Measurements from ENCODE around the gene REV1. TPM values are rescaled to one million over a fixed set of nuclear protein-coding genes. Genes with fewer than 3 reads are reported as not detected.

REV1 gene
- polyA plus RNA-seq, 4 donors: 49.6 to 60.4 (median 54.8) TPM

DNA sequence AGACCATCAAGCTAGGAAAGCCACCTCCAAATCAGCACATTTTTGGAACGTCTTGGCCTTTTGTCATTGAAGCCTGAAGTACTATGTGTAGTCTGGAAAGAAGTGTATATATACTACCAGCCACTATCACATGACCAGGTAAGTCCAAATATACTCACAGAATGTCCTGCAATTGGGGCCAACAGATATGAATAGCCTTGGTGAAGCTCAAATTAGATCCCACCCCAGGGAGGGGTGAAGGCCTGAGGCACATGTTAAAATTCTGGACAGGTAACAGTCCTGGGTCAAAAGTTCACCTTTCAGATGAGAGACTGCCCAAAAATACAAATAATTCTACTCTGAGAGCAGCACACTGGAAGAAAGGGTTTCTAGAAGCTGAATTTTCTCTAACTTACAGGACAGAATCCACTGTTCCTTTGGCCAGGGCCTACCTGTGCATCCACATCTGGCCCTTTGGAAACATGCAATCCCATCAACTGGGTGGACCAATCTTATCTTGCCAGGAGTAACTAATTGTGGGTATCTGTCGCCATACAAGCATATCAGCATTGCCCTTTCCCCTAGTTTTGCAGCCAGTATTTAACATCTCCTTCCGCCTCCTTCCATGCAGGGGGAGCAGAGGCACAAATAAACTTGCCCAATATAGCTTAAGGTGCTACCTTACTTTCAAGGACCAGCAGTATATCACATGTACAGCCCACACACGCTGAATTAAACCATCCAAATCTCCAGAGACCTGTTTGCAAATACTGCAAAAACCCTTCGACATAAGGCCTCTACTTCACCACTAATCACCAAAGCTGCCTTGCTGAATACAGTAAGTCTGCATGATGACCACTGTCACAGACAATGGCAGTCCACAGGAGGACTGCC is 84.8 kb downstream of the REV1 start:
- DNase-seq (ENCODE audit: low read depth in 4 of 4, low spot score in 3 of 4): no peak

DNA sequence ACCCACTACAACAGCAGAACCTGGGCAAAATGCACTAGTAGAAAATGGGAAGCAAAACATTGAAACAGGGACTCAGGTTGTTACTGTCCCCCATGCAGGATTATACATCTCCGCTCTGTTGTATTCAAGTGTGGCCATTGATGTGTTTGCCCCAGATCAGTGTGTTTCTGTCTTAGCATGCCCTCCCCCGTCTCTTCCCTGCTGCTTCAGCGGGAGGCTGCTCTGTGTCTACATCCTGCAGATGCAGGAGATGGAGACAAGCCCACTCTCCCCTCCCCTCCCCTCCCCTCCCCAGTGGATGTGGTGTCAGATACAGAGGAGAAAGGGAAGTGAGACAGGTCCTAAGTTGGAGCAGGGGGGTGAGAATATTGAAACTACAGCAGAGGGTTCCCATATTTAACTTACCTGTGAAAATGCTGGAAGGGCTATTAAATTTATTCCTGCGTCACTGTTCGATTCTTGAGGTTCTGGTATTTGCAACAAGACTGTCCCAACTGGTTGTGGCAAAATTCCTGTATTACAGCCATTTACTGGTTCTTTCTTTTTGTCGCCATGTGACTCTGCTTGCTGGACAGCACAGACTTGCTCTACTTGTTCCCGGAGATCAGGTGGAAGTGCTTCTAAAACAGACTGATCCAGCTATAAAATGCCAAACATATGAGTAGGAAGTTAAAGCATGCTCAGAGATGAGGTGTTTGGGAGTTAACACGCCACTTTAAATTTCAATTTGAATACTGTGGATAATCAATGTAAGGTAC is 85.6 kb downstream of the REV1 start:
- no peak for DNase-seq (ENCODE audit: low read depth in 4 of 4, low spot score in 3 of 4)

DNA sequence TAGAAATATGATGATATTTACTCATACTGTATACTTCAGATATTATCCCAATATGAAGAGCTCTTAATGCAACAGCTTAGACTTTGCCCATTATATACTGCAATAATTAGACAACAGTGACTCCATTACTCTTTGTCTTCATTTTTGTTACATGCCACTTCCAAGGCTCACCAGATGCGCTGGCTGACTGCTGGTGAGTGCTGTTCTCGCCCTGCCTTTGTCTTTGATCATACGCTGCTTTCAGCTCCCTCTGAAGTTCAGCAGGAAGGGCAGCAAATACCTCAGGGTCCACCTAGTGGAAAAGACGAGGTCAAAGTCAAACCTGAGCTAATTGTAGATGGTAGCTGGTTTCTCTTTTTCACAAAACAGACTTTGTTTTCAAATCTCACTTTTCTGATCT is 86.3 kb downstream of the REV1 start:
- peak in 2 of 4 donors; percentile 12 to 20 for DNase-seq (ENCODE audit: low read depth in 4 of 4, low spot score in 3 of 4)

DNA sequence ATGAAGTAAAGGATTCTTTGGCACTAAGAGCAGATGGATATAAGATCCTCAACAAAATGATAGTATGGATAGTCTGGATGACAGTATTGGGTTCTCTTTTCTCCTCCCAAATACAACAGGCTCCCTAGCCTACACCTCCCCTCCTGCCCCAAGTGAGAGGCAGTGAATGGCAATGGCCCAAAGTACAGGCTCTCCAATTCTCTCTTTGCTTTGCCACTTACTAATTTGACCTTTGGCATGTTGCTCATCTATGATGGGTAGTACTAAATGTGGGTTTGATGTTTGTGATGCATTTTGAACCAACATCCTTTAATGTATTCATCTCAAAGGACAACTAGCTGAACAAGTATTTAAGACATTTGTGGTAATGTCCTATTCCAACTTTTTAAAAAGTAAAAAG is 86.7 kb downstream of the REV1 start:
- no peak for DNase-seq (ENCODE audit: low read depth in 4 of 4, low spot score in 3 of 4)

DNA sequence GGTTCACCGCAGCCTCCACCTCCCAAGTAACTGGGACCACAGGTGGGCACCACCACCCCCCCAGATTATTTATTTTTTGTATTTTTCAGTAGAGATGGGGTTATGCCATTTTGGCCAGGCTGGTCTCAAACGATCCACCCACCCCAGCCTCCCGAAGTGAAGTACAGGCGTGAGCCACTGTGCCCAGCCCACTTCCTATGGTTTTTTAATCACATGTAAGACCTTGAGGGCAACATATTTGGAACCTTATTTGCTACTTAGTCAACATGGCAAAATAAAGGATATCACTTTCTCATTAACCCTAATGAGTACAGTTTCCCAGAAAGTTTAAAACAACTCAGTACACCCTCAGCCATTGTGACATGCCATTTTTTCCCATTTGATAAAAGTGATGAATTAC is 88.0 kb downstream of the REV1 start:
- DNase-seq (ENCODE audit: low read depth in 4 of 4, low spot score in 3 of 4): no peak

DNA sequence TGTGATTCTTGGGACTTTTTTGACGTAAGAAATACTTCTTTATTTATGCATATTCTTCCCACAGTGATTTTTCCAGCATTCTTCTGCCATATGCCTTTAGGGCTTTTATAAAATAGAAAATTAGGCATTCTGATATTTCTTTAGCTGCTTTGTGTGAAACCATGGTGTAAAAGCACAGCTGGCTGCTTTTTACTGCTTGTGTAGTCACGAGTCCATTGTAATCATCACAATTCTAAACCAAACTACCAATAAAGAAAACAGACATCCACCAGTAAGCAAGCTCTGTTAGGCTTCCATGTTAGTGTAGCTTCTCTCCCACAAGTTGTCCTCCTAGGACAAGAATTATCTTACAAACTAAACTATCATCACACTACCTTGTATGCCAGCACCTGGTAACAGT is 90.0 kb downstream of the REV1 start:
- no peak for DNase-seq (ENCODE audit: low read depth in 4 of 4, low spot score in 3 of 4)

DNA sequence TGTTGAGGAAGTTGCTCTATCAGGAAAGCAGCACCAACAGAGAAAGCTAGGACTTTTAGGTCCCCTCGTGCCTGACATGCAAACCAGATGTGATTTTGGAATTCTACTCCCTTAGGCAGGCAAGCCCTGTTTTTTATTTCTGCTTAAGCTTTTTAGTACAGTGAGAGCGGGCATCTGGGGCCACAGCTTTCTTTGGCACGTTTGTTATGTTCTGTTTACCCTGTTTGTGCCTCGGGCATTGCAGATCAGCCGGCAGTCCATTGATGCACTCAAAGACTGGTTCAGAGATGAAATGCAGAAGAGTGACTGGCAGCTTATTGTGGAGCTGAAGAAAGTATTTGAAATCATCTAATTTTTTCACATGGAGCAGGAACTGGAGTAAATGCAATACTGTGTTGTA is 90.8 kb downstream of the REV1 start:
- no peak for DNase-seq (ENCODE audit: low read depth in 4 of 4, low spot score in 3 of 4)

DNA sequence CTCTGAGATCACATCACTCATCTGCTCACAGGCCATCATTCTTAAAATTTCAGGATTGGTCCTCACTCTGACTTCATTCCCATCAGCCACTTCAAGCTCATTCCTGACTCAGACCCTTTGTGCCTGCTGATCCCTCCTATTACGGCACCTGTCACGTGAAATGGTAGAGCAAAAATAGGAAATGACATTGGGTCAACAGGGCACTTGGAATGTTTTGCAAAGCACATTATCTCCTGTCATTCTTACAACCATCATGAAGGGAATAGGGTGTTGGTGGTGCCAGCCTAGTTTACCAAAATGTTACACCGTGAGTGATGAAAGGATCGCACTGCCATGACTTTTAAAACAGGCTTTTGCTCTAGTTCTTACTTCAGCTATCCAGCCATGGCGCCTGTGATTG is 91.5 kb downstream of the REV1 start:
- no peak for DNase-seq (ENCODE audit: low read depth in 4 of 4, low spot score in 3 of 4)

DNA sequence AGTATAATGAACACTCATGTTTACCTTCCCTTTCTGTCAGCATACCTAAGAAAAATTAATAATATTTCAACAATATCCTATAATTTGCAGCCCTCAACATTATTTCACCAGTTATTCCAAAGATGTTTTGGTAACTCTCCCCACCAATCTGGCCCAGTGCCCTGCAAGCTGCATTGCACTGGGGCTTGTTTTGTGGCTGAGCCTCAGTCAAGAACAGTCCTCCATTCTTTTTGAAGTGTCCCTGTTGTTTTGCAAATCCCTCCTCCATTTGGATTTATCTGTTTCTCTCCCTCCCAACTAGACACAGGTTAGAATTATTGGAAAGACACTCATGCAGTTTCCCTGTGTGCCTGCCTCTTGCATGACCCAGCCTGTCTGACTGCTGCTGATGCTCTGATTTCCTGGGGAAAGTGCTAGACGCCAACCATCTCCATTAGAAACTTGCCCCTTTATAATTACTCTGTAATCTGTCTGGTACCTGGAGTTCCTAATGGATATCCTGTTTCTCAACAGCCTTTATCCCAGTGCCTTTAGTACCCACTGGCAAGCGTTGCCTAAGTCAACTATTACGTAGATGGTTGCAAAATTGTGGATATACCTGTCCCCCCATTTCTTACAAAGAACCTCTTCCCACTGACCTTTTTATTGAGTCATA is 92.4 kb downstream of the REV1 start:
- no peak for DNase-seq (ENCODE audit: low read depth in 4 of 4, low spot score in 3 of 4)

DNA sequence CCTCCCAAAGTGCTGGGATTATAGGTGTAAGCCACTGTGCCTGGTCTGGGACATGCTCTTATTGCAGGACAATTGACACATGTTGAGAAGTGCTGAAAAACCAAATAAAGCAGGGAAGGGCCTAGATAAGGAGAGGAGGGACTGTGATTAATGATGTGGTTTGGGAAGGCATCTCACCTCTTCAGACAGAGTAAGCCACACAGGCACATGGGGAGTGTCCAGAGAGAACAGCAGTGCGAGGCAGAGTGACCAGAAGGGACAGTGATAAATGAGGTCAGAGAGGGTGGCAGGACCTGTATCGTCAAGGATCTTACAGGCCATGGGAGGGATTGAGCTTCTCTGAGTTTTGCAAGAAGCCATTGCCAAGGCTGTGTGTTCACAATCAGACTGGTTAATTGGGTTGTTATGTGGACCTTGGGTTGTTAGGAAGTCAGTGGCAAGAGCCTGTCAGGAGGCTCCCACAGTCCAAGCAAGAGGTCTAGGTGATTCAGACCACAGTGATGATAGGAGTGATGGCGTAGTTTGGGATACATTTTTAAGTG is 94.2 kb downstream of the REV1 start:
- DNase-seq (ENCODE audit: low read depth in 4 of 4, low spot score in 3 of 4): no peak

DNA sequence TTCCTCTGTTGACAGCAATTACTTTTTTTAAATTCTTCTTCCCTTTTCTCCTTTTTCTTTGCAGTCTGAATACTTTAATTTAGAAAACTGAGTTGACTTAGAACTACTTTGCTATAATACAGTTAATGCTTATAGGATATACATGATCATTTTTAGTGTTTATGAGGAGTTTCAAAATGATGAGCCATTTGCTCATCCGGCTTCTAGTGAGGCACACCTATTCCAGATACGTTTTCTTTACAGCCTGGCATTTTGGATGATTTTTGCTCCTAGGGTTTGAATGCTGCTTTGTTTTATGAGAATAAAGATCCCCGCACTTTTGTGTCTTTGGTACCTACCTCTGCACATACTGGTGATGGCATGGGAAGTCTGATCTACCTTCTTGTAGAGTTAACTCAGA is 99.9 kb downstream of the REV1 start:
- DNase-seq (ENCODE audit: low read depth in 4 of 4, low spot score in 3 of 4): no peak

DNA sequence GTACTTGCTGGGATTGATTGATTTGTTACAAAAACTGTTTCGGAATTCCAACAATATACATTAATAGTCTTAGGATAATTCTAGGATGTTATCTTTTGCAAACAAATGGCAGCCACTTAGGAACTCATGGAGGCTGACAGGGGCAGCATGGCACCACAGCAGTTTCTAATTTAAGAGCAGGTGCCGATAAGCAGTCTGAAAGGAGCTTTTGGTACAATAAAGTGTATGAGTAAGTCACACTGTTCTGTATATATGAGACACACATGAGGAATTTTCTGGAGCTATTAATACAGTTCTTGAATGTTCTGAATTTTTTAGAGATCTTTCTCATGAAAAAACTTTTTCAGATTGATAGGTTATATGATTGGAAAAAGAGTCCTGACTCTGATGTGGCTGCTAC is 100.4 kb downstream of the REV1 start:
- DNase-seq (ENCODE audit: low read depth in 4 of 4, low spot score in 3 of 4): no peak

DNA sequence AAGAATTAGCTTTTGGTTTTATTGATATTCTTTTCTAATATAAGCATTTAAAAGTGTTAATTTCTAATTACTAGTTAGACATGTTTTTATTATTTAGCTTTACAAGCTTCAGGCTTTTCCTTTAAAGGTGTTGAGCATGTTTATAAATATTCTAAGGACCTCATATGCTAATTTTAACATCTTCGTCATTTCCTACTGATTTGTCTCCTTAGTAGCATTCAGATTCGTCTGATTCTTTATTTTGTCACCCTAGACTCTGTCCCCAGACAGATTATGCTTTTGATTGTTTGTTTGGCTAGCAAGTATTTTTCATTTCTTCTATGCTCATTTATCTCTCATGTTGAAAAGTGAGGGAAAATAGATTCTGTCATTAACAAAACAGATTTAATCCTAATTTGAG is 100.9 kb downstream of the REV1 start:
- no peak for DNase-seq (ENCODE audit: low read depth in 4 of 4, low spot score in 3 of 4)

DNA sequence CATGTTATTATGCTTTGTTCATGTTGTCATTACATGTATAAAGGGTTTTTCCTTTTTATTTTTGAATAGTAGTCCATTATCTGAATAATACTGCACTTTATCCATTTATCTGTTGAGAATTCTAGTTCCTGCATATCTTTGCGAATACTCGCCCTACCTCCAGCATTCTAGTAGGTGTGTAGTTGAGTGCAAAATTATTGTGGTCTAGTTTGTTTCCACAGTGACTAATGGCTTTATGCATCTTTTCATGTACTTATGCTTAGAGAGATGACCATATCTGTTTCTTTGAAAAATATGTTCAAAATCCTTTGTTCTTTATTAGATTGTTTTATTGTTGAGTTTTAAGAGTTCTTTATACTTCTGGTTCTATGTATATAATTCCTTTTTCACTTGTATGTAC is 103.8 kb downstream of the REV1 start:
- DNase-seq (ENCODE audit: low read depth in 4 of 4, low spot score in 3 of 4): no peak

DNA sequence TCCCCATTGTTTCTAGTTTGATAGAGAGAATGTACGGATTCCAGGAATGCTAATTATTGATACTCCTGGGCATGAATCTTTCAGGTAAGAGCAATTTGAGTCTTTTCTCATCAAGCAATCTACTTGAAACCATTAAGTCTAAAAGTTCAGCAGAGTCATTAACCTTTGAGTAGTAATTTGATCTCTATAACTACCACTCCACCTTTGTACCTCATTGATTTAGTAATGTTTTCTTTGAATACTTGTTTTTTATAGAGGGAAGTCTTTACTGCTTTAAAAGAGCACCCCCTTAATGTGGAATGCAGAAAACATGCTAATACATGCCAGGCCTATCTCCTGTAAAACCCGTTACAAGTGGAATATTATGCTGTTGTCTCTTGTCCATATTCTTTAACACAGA is 107.7 kb downstream of the REV1 start:
- no peak for DNase-seq (ENCODE audit: low read depth in 4 of 4, low spot score in 3 of 4)

DNA sequence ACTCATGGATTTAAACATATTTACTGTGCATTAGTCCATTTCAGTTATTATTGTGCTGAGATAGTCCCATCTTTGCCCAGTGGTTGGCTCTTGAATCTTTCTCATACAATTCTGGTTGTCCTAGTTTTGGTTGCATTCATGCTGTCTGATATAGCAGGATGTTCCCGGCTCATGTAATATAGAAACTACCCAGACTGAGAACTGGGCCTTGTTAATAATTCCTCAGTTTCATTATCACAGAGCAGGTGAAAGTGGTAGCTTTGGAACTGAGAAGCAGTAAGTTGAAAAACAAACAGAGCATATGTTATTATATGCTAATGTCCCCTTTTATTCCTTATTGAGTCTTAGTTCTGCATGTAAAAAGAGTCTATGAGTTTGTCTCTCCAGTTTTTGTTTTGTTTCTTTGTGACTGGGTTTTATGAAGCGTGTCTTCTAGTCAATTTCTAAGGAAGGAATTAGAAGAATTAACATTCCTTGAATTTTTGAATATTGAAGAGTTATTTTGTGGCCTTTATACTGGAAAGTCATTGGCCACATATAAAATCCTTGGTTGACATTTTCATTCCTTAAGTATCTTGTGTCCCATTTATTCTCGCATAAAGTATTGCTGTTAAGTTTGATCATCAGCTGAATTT is 109.3 kb downstream of the REV1 start:
- no peak for DNase-seq (ENCODE audit: low read depth in 4 of 4, low spot score in 3 of 4)

DNA sequence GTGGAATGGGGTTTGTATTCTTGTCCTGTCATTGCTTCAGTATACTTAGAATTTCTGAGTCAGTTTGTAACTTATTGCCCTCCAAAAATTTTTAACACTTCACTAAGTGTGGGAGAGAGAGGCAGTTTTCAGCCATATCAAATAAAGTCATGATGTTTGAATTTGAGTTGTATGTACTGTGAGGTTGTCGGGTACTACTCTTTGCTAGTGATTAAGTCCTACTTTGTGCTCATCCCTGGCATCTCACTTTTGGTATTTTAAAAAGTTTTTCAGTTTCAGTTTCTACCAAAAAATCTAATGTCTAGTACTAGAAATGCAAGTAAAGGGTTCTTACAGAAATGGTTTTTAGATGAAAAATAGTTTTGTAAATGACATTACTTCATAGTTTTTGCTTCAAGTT is 111.9 kb downstream of the REV1 start:
- no peak for DNase-seq (ENCODE audit: low read depth in 4 of 4, low spot score in 3 of 4)

DNA sequence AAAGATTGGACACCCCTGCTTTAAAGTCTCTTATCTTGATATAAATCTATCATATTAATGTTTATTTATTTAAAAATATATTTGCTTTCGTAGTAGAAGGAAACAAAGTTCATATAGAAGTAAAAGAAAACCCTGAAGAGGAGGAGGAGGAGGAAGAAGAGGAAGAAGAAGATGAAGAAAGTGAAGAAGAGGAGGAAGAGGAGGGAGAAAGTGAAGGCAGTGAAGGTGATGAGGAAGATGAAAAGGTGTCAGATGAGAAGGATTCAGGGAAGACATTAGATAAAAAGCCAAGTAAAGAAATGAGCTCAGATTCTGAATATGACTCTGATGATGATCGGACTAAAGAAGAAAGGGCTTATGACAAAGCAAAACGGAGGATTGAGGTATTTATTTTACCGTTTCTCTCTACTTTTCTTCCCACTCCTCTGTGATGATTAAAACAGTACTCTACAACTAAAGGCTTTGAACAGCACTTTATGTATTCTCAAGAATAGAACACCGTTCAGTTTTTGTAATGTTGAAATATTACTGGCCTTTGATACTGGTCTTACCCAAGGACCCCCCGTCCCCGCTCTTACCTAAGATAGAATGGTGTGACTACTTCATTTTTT is 113.5 kb downstream of the REV1 start:
- no peak for DNase-seq (ENCODE audit: low read depth in 4 of 4, low spot score in 3 of 4)

DNA sequence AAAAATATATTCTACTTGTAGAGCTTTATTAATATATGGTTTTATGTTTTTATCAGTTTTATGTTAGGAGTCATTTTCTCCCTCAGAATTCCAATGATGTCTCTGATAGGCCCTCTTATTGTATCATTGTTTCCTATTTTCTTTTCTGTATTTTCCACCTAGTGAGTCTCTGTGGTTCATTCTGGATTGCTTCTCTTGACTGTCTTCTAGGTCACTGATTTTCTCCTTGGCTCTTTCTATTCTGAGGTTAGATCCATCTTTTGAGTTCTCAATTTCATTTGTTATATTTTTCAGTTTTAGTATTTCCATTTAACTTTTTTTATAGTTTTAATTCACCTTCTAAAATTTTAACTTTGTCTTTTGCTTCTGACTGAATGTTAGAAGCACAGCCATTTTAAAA is 115.1 kb downstream of the REV1 start:
- DNase-seq (ENCODE audit: low read depth in 4 of 4, low spot score in 3 of 4): no peak

DNA sequence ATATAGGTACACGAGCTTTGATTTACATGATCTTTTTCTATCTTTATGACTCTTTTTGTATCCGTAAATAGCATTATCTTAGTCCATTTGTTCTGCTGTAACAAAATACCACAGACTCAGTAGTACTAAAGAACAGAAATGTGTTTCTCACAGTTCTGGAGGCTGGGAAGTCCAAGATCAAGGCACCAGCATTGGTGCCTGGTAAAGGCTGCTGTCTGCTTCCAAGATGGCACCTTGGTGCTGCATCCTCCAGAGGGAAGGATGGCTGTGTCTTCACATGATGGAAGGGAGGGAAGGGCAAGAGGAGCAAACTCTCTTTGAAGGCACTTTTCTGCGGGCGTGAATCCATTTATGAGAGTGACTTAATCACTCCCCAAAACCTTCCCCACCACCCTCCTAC is 116.7 kb downstream of the REV1 start:
- DNase-seq (ENCODE audit: low read depth in 4 of 4, low spot score in 3 of 4): no peak

Measured in right renal pelvis (tissue), 4 donors.